Measurements from ENCODE around the gene TJP2.

Gene TJP2

GRCh38 chr9:69190863-69191181 lies 16.7 kb downstream of the TJP2 start:
- Histone ChIP-seq H3K9me3 (ENCODE audit: control insufficient read depth in 2 of 2, low read length in 2 of 2) (no peaks in the 10 kb centered on the region), H3K36me3 (ENCODE audit: control insufficient read depth in 2 of 2, insufficient read depth in 2 of 2, low read length in 2 of 2) (no peaks in the 10 kb centered on the region), H3K9ac (ENCODE audit: low read length in 2 of 2) (no peak overlapping the region), H3K4me3 (ENCODE audit: low read length in 2 of 2) (no peak overlapping the region), H3K27ac (ENCODE audit: low read length) (no peak overlapping the region), H3K4me1 (ENCODE audit: control insufficient read depth, insufficient read depth, low read length) (peaks cover 45% of the 10 kb centered on the region), H3K27me3 (ENCODE audit: control insufficient read depth in 1 of 2, insufficient read depth in 2 of 2, low read length in 2 of 2) (no peaks in the 10 kb centered on the region)

- H3K27ac ChIP-seq (ENCODE audit: low read length): no peak overlapping the region
- peaks cover 43% of the 10 kb centered on the region for H3K4me1 ChIP-seq (ENCODE audit: control insufficient read depth, insufficient read depth, low read length)
- H3K27me3 ChIP-seq (ENCODE audit: control insufficient read depth in 1 of 2, insufficient read depth in 2 of 2, low read length in 2 of 2): no peaks in the 10 kb centered on the region
- no peaks in the 10 kb centered on the region for H3K9me3 ChIP-seq (ENCODE audit: control insufficient read depth in 2 of 2, low read length in 2 of 2)
- H3K4me3 ChIP-seq (ENCODE audit: low read length in 2 of 2): no peak overlapping the region
- no peak overlapping the region for H3K9ac ChIP-seq (ENCODE audit: low read length in 2 of 2)
- H3K36me3 ChIP-seq (ENCODE audit: control insufficient read depth in 2 of 2, insufficient read depth in 2 of 2, low read length in 2 of 2): no peaks in the 10 kb centered on the region
These were observed 17.2 kb downstream of the TJP2 start for GRCh38 chr9:69191231-69191630.

- Histone ChIP-seq H3K27ac (ENCODE audit: low read length) (no peak overlapping the region), H3K4me1 (ENCODE audit: control insufficient read depth, insufficient read depth, low read length) (peaks cover 34% of the 10 kb centered on the region)
These were observed 18.1 kb downstream of the TJP2 start for GRCh38 chr9:69192214-69192613.

GRCh38 chr9:69193685-69194032 lies 19.6 kb downstream of the TJP2 start:
- H3K27me3 ChIP-seq (ENCODE audit: control insufficient read depth in 1 of 2, insufficient read depth in 2 of 2, low read length in 2 of 2): no peaks in the 10 kb centered on the region
- H3K36me3 ChIP-seq (ENCODE audit: control insufficient read depth in 2 of 2, insufficient read depth in 2 of 2, low read length in 2 of 2): no peaks in the 10 kb centered on the region
- no peak overlapping the region for H3K9ac ChIP-seq (ENCODE audit: low read length in 2 of 2)
- peaks cover 31% of the 10 kb centered on the region for H3K4me1 ChIP-seq (ENCODE audit: control insufficient read depth, insufficient read depth, low read length)
- H3K4me3 ChIP-seq (ENCODE audit: low read length in 2 of 2): no peak overlapping the region
- no peaks in the 10 kb centered on the region for H3K9me3 ChIP-seq (ENCODE audit: control insufficient read depth in 2 of 2, low read length in 2 of 2)
- no peak overlapping the region for H3K27ac ChIP-seq (ENCODE audit: low read length)

More at GRCh38 chr9:69192214-69192613, 18.1 kb downstream of the TJP2 start:
- Histone ChIP-seq H3K36me3 (ENCODE audit: control insufficient read depth in 2 of 2, insufficient read depth in 2 of 2, low read length in 2 of 2) (no peaks in the 10 kb centered on the region), H3K9me3 (ENCODE audit: control insufficient read depth in 2 of 2, low read length in 2 of 2) (no peaks in the 10 kb centered on the region), H3K4me3 (ENCODE audit: low read length in 2 of 2) (peak overlapping the region; percentile 1 to 35), H3K27me3 (ENCODE audit: control insufficient read depth in 1 of 2, insufficient read depth in 2 of 2, low read length in 2 of 2) (no peaks in the 10 kb centered on the region), H3K9ac (ENCODE audit: low read length in 2 of 2) (no peak overlapping the region)

- H3K4me1 ChIP-seq (ENCODE audit: control insufficient read depth, insufficient read depth, low read length): peaks cover 41% of the 10 kb centered on the region
- no peak overlapping the region for H3K4me3 ChIP-seq (ENCODE audit: low read length in 2 of 2)
- no peaks in the 10 kb centered on the region for H3K9me3 ChIP-seq (ENCODE audit: control insufficient read depth in 2 of 2, low read length in 2 of 2)
- H3K27ac ChIP-seq (ENCODE audit: low read length): no peak overlapping the region
- no peaks in the 10 kb centered on the region for H3K36me3 ChIP-seq (ENCODE audit: control insufficient read depth in 2 of 2, insufficient read depth in 2 of 2, low read length in 2 of 2)
- no peaks in the 10 kb centered on the region for H3K27me3 ChIP-seq (ENCODE audit: control insufficient read depth in 1 of 2, insufficient read depth in 2 of 2, low read length in 2 of 2)
- no peak overlapping the region for H3K9ac ChIP-seq (ENCODE audit: low read length in 2 of 2)
These were observed 20.8 kb downstream of the TJP2 start for GRCh38 chr9:69194702-69195418.

- Histone ChIP-seq H3K9ac (ENCODE audit: low read length in 2 of 2) (no peak overlapping the region), H3K27ac (ENCODE audit: low read length) (no peak overlapping the region), H3K4me1 (ENCODE audit: control insufficient read depth, insufficient read depth, low read length) (peaks cover 41% of the 10 kb centered on the region), H3K36me3 (ENCODE audit: control insufficient read depth in 2 of 2, insufficient read depth in 2 of 2, low read length in 2 of 2) (no peaks in the 10 kb centered on the region), H3K4me3 (ENCODE audit: low read length in 2 of 2) (no peak overlapping the region), H3K9me3 (ENCODE audit: control insufficient read depth in 2 of 2, low read length in 2 of 2) (no peaks in the 10 kb centered on the region), H3K27me3 (ENCODE audit: control insufficient read depth in 1 of 2, insufficient read depth in 2 of 2, low read length in 2 of 2) (no peaks in the 10 kb centered on the region)
These were observed 21.6 kb downstream of the TJP2 start for GRCh38 chr9:69195668-69196067.

- H3K27ac ChIP-seq (ENCODE audit: low read length): no peak overlapping the region
- no peak overlapping the region for H3K4me3 ChIP-seq (ENCODE audit: low read length in 2 of 2)
- H3K36me3 ChIP-seq (ENCODE audit: control insufficient read depth in 2 of 2, insufficient read depth in 2 of 2, low read length in 2 of 2): peaks cover 0 to 3% of the 10 kb centered on the region in 2 donors
- peaks cover 30% of the 10 kb centered on the region for H3K4me1 ChIP-seq (ENCODE audit: control insufficient read depth, insufficient read depth, low read length)
- no peaks in the 10 kb centered on the region for H3K9me3 ChIP-seq (ENCODE audit: control insufficient read depth in 2 of 2, low read length in 2 of 2)
- H3K9ac ChIP-seq (ENCODE audit: low read length in 2 of 2): no peak overlapping the region
- H3K27me3 ChIP-seq (ENCODE audit: control insufficient read depth in 1 of 2, insufficient read depth in 2 of 2, low read length in 2 of 2): no peaks in the 10 kb centered on the region
These were observed 23.6 kb downstream of the TJP2 start for GRCh38 chr9:69197687-69198086.

GRCh38 chr9:69198521-69199220 lies 24.6 kb downstream of the TJP2 start:
- Histone ChIP-seq H3K36me3 (ENCODE audit: control insufficient read depth in 2 of 2, insufficient read depth in 2 of 2, low read length in 2 of 2) (peaks cover 0 to 3% of the 10 kb centered on the region in 2 donors), H3K9me3 (ENCODE audit: control insufficient read depth in 2 of 2, low read length in 2 of 2) (no peaks in the 10 kb centered on the region), H3K27ac (ENCODE audit: low read length) (no peak overlapping the region), H3K27me3 (ENCODE audit: control insufficient read depth in 1 of 2, insufficient read depth in 2 of 2, low read length in 2 of 2) (no peaks in the 10 kb centered on the region), H3K4me1 (ENCODE audit: control insufficient read depth, insufficient read depth, low read length) (peaks cover 28% of the 10 kb centered on the region), H3K9ac (ENCODE audit: low read length in 2 of 2) (no peak overlapping the region), H3K4me3 (ENCODE audit: low read length in 2 of 2) (peak overlapping the region in 1 of 2 donors; percentile 8)

GRCh38 chr9:69199769-69200470 lies 25.8 kb downstream of the TJP2 start:
- no peaks in the 10 kb centered on the region for H3K27me3 ChIP-seq (ENCODE audit: control insufficient read depth in 1 of 2, insufficient read depth in 2 of 2, low read length in 2 of 2)
- H3K27ac ChIP-seq (ENCODE audit: low read length): no peak overlapping the region
- no peaks in the 10 kb centered on the region for H3K9me3 ChIP-seq (ENCODE audit: control insufficient read depth in 2 of 2, low read length in 2 of 2)
- H3K4me3 ChIP-seq (ENCODE audit: low read length in 2 of 2): no peak overlapping the region
- peaks cover 0 to 3% of the 10 kb centered on the region in 2 donors for H3K36me3 ChIP-seq (ENCODE audit: control insufficient read depth in 2 of 2, insufficient read depth in 2 of 2, low read length in 2 of 2)
- no peak overlapping the region for H3K9ac ChIP-seq (ENCODE audit: low read length in 2 of 2)
- H3K4me1 ChIP-seq (ENCODE audit: control insufficient read depth, insufficient read depth, low read length): peaks cover 24% of the 10 kb centered on the region

- Histone ChIP-seq H3K4me1 (ENCODE audit: control insufficient read depth, insufficient read depth, low read length) (peaks cover 21% of the 10 kb centered on the region), H3K27ac (ENCODE audit: low read length) (no peak overlapping the region), H3K27me3 (ENCODE audit: control insufficient read depth in 1 of 2, insufficient read depth in 2 of 2, low read length in 2 of 2) (no peaks in the 10 kb centered on the region), H3K9me3 (ENCODE audit: control insufficient read depth in 2 of 2, low read length in 2 of 2) (no peaks in the 10 kb centered on the region), H3K36me3 (ENCODE audit: control insufficient read depth in 2 of 2, insufficient read depth in 2 of 2, low read length in 2 of 2) (peaks cover 0 to 3% of the 10 kb centered on the region in 2 donors), H3K9ac (ENCODE audit: low read length in 2 of 2) (no peak overlapping the region), H3K4me3 (ENCODE audit: low read length in 2 of 2) (no peak overlapping the region)
These were observed 28.5 kb downstream of the TJP2 start for GRCh38 chr9:69202556-69202955.

GRCh38 chr9:69204326-69204725 lies 30.2 kb downstream of the TJP2 start:
- Histone ChIP-seq H3K4me1 (ENCODE audit: control insufficient read depth, insufficient read depth, low read length) (peaks cover 11% of the 10 kb centered on the region), H3K27ac (ENCODE audit: low read length) (no peak overlapping the region), H3K9ac (ENCODE audit: low read length in 2 of 2) (no peak overlapping the region), H3K27me3 (ENCODE audit: control insufficient read depth in 1 of 2, insufficient read depth in 2 of 2, low read length in 2 of 2) (no peaks in the 10 kb centered on the region), H3K4me3 (ENCODE audit: low read length in 2 of 2) (peak overlapping the region in 1 of 2 donors; percentile 34), H3K9me3 (ENCODE audit: control insufficient read depth in 2 of 2, low read length in 2 of 2) (no peaks in the 10 kb centered on the region), H3K36me3 (ENCODE audit: control insufficient read depth in 2 of 2, insufficient read depth in 2 of 2, low read length in 2 of 2) (peaks cover 0 to 3% of the 10 kb centered on the region in 2 donors)

Data from stomach smooth muscle (tissue), 2 donors.